ENCODE results near the gene MRPS33. TPM values are rescaled to one million over a fixed set of nuclear protein-coding genes. Genes with fewer than 3 reads are reported as not detected.

Gene MRPS33
- total RNA-seq, 4 donors from 2014 or later, result 13.4 to 27.6 (median 16.4) TPM

GRCh38 chr7:141011443-141011842 lies 3.3 kb downstream of the MRPS33 start:
- ATAC-seq, result no peak

GRCh38 chr7:141003172-141004065 lies 11.3 kb downstream of the MRPS33 start:
- Histone ChIP-seq H3K27ac (no peak overlapping the region), H3K9me3 (no peaks in the 10 kb centered on the region), H3K4me3 (no peak overlapping the region), H3K27me3 (no peaks in the 10 kb centered on the region), H3K36me3 (peaks cover 0 to 36% of the 10 kb centered on the region in 2 donors), H3K4me1 (no peaks in the 10 kb centered on the region)
- TF ChIP-seq CTCF (IDR thresholded peaks at IDR 0.05) (no peak), EP300 (IDR thresholded peaks at IDR 0.05) (no peak), POLR2AphosphoS5 (IDR thresholded peaks at IDR 0.05) (no peak), POLR2A (IDR thresholded peaks at IDR 0.05) (no peak)
- WGBS, 2 donors (ENCODE audit: low coverage in 1 of 2), result 44 to 67% methylated on average over 6 to 7 of the region's 8 CpGs
- no peak for ATAC-seq

More at GRCh38 chr7:141011443-141011842, 3.3 kb downstream of the MRPS33 start:
- H3K4me3 ChIP-seq, result no peak overlapping the region
- H3K9me3 ChIP-seq, result no peaks in the 10 kb centered on the region
- H3K27ac ChIP-seq, result no peak overlapping the region
- peaks cover 4 to 25% (median 7%) of the 10 kb centered on the region in 3 donors for H3K4me1 ChIP-seq
- peaks cover 0 to 45% of the 10 kb centered on the region in 2 donors for H3K36me3 ChIP-seq
- H3K27me3 ChIP-seq, result no peaks in the 10 kb centered on the region
- TF ChIP-seq CTCF (IDR thresholded peaks at IDR 0.05) (no peak), EP300 (IDR thresholded peaks at IDR 0.05) (no peak), POLR2A (IDR thresholded peaks at IDR 0.05) (no peak), POLR2AphosphoS5 (IDR thresholded peaks at IDR 0.05) (no peak)
- 68 to 71% methylated on average over 4 of the region's 4 CpGs for WGBS, 2 donors (ENCODE audit: low coverage in 1 of 2)

GRCh38 chr7:141001546-141001945 lies 13.2 kb downstream of the MRPS33 start:
- ATAC-seq, result no peak
- H3K9me3 ChIP-seq, result no peaks in the 10 kb centered on the region
- peaks cover 0 to 18% of the 10 kb centered on the region in 2 donors for H3K36me3 ChIP-seq
- no peaks in the 10 kb centered on the region for H3K4me1 ChIP-seq
- TF ChIP-seq POLR2A (IDR thresholded peaks at IDR 0.05), result no peak
- TF ChIP-seq EP300 (IDR thresholded peaks at IDR 0.05), result no peak
- no peak for TF ChIP-seq POLR2AphosphoS5 (IDR thresholded peaks at IDR 0.05)
- TF ChIP-seq CTCF (IDR thresholded peaks at IDR 0.05), result no peak
- no peak overlapping the region for H3K4me3 ChIP-seq
- WGBS, 2 donors (ENCODE audit: low coverage in 1 of 2), result 5 to 67% methylated on average over 1 of the region's 1 CpG
- H3K27me3 ChIP-seq, result no peaks in the 10 kb centered on the region
- H3K27ac ChIP-seq, result no peak overlapping the region

GRCh38 chr7:141001122-141001521 lies 13.6 kb downstream of the MRPS33 start:
- Histone ChIP-seq H3K27me3 (no peaks in the 10 kb centered on the region), H3K36me3 (peaks cover 0 to 13% of the 10 kb centered on the region in 2 donors), H3K4me3 (no peak overlapping the region), H3K4me1 (no peaks in the 10 kb centered on the region), H3K9me3 (no peaks in the 10 kb centered on the region), H3K27ac (no peak overlapping the region)
- TF ChIP-seq POLR2A (IDR thresholded peaks at IDR 0.05), result no peak
- no peak for TF ChIP-seq CTCF (IDR thresholded peaks at IDR 0.05)
- no peak for TF ChIP-seq EP300 (IDR thresholded peaks at IDR 0.05)
- TF ChIP-seq POLR2AphosphoS5 (IDR thresholded peaks at IDR 0.05), result no peak
- no peak for ATAC-seq
- WGBS, 2 donors (ENCODE audit: low coverage in 1 of 2), result 89 to 100% methylated on average over 2 to 3 of the region's 3 CpGs

GRCh38 chr7:140998715-140999114 lies 16.0 kb downstream of the MRPS33 start:
- TF ChIP-seq POLR2A (IDR thresholded peaks at IDR 0.05), result no peak
- no peak for TF ChIP-seq POLR2AphosphoS5 (IDR thresholded peaks at IDR 0.05)
- TF ChIP-seq EP300 (IDR thresholded peaks at IDR 0.05), result no peak
- TF ChIP-seq CTCF (IDR thresholded peaks at IDR 0.05), result no peak
- Histone ChIP-seq H3K36me3 (no peaks in the 10 kb centered on the region), H3K4me1 (no peaks in the 10 kb centered on the region), H3K27ac (no peak overlapping the region), H3K4me3 (no peak overlapping the region), H3K9me3 (no peaks in the 10 kb centered on the region), H3K27me3 (no peaks in the 10 kb centered on the region)
- no peak for ATAC-seq
- 72 to 100% methylated on average over 1 to 2 of the region's 2 CpGs for WGBS, 2 donors (ENCODE audit: low coverage in 1 of 2)
